GM13976 (cell line): Measurements from ENCODE around the gene LTBP2.

Experiments used
- DNase-seq: peaks from one replicate; pipeline ENCODE4 v3.0.0; 2012; ENCODE audit warnings: low spot score
- CTCF ChIP-seq: IDR thresholded peaks from 2 replicates; pipeline ENCODE4 v1.5.1; 2012; ENCODE audit warnings: borderline replicate concordance, mild to moderate bottlenecking; ENCODE audit not compliant: insufficient read depth; ENCODE audit errors: extremely low read depth, missing control alignments, control extremely low read depth
- in situ Hi-C: fragments of 300-500 bp; cut with MboI; formaldehyde crosslinking; loops from one replicate; pipeline ENCODE4 v1.12.0; 2022; ENCODE audit warnings: low sequenced_read_pairs, mixed read lengths, inconsistent platforms; ENCODE audit not compliant: unreplicated experiment

LTBP2 gene

GRCh38 chr14:74571901-74572725, 39.9 kb downstream of the LTBP2 start:
- DNase-seq, result no peak
- in situ Hi-C loops, result no loop called here

GRCh38 chr14:74571441-74571841, 40.6 kb downstream of the LTBP2 start:
- in situ Hi-C loops, result no loop called here
- TF ChIP-seq CTCF, result no peak
- DNase-seq, result no peak

More at GRCh38 chr14:74571901-74572725, 39.9 kb downstream of the LTBP2 start:
- no peak for TF ChIP-seq CTCF

- no peak for DNase-seq
- in situ Hi-C loops, result no loop called here
- TF ChIP-seq CTCF, result no peak
These were observed 41.3 kb downstream of the LTBP2 start for GRCh38 chr14:74570696-74571095.

GRCh38 chr14:74569806-74570591, 42.0 kb downstream of the LTBP2 start:
- in situ Hi-C loops, result no loop called here
- DNase-seq, result no peak
- no peak for TF ChIP-seq CTCF

GRCh38 chr14:74569387-74569786, 42.6 kb downstream of the LTBP2 start:
- in situ Hi-C loops, result no loop called here
- TF ChIP-seq CTCF, result no peak
- DNase-seq, result no peak

GRCh38 chr14:74568911-74569310, 43.1 kb downstream of the LTBP2 start:
- TF ChIP-seq CTCF, result no peak
- in situ Hi-C loops, result no loop called here
- DNase-seq, result no peak
